NCI-H2107 (cell line): ENCODE results near the gene IFNL4.
"Not testable (repeated sequence)": the region's sequence is repeated elsewhere in the genome, so short reads cannot be mapped to it uniquely, and the experiment has no call there.

ENCODE experiments used
- DNase-seq: peaks from one replicate; lab custom pipeline; 2025; lab: John Stamatoyannopoulos, UW

Gene IFNL4

DNA sequence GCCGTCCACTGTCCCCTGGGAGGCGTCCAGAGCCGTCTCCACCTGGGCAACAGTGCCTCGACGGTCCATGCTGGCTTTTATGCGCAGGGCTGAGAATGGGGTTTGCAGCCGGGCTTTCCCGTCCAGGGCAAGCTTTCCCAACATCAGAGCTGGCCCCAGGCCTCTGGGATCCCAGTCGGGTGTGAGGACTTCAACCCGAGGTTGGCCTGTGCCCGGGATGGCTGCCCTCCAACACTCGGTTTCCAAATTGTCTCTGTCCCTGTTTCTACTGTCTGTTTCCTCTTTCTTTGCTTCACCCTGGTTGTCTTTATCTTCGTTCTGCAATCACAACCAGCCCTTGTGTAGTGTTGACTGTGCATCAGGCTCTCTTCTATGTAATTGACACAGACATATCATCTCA is at the start of gene IFNL4:
Gene IFNL4, minus strand, starts transcription at position 51 of the 400 bp plus-strand sequence.
- DNase-seq, result no peak

DNA sequence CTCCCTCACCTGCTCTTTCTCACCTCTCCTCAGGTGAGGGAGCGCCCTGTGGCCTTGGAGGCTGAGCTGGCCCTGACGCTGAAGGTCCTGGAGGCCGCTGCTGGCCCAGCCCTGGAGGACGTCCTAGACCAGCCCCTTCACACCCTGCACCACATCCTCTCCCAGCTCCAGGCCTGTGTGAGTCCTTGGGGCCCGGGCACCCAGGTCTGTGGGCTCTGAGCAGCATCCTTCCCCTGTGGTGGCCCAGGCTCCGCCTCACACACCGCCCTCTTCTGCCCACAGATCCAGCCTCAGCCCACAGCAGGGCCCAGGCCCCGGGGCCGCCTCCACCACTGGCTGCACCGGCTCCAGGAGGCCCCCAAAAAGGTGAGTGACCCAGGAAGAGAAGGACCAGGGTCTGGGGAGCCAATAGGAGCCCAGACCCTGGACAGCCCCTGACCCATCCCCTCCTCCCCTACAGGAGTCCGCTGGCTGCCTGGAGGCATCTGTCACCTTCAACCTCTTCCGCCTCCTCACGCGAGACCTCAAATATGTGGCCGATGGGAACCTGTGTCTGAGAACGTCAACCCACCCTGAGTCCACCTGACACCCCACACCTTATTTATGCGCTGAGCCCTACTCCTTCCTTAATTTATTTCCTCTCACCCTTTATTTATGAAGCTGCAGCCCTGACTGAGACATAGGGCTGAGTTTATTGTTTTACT is 49.4 kb upstream of the IFNL4 start:
- DNase-seq, result no peak

DNA sequence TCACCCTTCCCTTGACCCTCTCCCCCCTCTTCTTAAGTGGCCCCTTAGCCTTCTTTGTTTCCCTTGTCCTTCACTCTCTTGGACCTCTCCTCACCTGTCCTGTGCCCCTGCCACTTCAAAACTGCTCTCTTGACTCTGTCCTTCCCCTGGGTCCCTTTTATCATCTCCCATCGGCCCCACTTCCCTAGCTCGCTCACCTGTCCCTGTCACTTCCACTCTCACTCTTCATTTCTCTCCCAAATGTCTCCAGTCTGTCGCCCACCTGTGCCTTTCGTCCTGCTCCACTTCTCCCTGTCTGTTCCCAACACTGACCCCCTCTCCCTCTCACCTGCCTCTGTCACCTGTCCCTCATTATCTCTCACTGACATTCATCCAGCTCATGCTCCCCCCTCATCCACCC is 48.2 kb upstream of the IFNL4 start:
- DNase-seq, result no peak

DNA sequence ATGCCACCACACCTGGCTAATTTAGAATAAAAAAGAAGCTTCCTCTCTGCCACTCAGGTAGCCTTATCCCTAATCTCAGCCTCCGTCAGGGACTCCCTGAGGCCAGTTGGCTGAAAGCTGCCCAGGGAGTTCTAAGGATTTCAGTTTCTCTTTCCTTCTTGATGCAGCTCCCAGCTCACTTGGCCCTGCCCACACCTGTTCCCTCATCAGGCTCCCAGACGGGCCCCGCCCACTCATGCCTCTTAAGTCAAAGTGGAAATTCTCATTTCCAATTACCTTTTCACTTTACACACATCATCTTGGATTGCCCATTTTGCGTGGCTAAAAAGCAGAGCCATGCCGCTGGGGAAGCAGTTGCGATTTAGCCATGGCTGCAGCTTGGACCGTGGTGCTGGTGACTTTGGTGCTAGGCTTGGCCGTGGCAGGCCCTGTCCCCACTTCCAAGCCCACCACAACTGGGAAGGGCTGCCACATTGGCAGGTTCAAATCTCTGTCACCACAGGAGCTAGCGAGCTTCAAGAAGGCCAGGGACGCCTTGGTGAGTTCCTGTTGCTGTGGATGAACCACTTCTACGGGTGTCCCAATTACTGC is 47.5 kb upstream of the IFNL4 start, which contains the start of gene IFNL1:
Gene IFNL1, plus strand, starts transcription at position 353 of the 591 bp plus-strand sequence. Its CDS starts 15 bp downstream, at position 368.
- DNase-seq, result no peak

DNA sequence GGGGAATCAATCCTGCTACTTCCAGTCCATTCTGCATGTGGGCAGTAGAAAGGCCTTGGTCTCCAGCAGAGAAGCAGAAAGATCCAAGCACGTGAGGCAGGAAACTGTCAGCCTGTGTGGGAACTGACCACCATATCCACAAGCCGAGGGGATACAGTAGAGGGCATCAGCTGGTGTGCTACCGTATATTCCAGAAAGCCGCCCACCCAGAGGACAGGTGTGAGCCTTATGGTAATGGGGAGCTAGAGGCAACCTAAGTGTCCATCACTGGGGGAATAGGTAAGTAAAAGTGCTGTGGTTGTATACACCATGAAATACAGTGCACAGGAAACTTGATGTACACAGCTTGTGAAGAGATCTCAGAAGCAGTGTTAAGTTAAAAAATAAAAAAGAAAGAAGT is 44.7 kb upstream of the IFNL4 start:
- no peak for DNase-seq

DNA sequence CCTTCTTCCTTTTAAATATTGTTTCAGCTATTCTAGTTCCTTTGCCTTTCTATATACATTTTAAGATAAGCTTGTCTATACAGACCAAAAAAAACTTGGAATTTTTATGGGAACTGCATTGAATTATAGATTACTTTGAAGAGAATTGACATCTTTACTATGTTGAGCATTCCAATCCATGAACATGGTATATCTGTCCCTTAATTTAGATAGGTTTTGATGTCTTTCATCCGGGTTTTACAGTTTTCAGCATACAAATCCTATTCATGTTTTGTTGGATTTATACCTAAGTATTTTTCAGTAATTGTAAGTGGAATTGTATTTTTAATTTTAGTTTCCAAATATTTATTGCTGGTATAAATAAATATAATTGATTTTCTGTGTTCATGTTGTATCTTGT is 35.4 kb upstream of the IFNL4 start:
- DNase-seq, result no peak

DNA sequence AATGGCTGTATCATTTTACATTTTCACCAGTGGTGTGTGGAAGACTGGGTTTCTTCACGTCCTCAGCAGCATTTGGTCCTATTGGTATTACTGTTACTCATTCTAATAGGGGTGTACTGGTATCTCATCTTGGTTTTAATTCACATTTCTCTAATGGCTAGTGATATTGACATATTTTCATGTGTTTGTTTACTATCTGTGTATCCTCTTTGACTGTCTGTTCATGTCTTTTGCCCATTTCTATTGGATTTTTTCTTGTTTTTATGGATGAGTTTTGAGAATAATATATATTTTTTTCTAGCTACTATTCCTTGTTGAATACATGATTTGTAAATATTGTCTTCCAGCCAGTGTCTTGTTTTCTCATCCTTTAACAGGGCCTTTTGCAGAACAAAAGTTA is 33.4 kb upstream of the IFNL4 start:
- DNase-seq, result no peak

DNA sequence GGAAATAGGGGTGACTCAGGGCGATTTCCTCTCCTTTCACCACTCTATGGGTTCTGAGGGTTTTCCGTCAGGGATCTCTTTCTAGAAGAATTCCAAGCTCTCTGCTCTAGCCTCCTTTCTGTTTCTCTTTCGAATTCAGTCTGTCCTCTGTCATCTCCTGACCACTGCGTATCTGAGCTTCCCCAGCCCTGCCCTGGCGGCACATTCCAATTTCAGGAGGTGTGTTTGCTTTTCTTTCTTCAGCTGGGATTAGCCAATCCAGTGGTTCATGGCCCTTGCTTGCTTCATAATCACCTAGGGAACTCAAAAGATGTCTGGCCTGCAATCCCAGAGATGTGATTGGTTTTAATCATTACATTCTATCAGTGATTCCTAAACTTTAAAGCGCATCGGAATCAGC is 28.9 kb upstream of the IFNL4 start:
- DNase-seq, result no peak

DNA sequence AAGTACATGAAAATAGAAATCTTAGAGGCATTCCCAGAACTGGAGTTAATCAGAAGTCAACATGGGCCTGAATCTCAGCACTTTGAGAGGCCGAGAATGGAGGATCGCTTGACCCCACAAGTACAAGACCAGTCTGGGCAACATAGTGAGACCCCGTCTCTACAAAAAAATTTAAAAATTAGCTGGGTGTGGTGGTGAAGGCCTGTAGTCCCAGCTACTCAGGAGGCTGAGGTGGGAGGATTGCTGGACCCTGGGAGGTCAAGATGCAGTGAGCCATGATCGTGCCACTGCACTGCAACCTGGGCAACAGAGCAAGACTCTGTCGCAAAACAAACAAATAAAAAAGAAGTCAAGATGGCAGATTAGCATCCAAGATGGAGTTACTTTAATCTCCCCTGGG is 28.1 kb upstream of the IFNL4 start:
- DNase-seq, result no peak

DNA sequence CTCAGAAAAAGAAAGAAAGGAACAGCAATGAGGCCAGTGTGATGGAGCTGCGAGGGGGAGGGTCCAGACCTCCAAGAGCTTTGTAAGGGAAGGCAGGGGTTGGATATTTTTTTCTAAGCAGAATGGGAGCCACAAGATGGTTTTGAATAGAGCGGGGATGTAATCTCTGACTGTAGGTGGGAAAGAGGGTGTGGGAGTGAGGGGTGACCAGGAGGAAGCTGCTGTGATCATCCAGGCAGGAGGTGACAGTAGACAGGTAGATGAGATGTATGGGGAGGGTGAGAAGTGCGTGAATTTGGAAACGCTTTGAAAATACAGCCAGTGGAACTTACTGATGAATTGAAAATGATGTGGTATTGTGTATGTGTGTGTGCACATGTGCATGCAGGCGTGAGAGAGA is 26.9 kb upstream of the IFNL4 start:
- DNase-seq, result no peak

DNA sequence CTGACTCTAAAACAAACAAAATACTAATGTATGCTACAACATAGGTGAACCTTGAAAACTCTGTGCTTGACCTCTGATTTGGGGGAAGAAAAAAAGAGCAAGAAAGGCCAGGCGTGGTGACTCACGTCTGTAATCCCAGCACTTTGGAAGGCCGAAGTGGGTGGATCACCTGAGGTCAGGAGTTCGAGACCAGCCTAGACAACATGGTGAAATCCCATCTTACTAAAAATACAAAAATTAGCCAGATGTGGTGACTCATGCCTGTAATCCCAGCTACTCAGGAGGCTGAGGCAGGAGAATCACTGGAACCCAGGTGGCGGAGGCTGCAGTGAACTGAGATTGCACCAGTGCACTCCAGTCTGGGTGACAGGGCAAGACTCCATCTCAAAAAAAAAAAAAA is 25.2 kb upstream of the IFNL4 start:
- not testable (repeated sequence) for DNase-seq

DNA sequence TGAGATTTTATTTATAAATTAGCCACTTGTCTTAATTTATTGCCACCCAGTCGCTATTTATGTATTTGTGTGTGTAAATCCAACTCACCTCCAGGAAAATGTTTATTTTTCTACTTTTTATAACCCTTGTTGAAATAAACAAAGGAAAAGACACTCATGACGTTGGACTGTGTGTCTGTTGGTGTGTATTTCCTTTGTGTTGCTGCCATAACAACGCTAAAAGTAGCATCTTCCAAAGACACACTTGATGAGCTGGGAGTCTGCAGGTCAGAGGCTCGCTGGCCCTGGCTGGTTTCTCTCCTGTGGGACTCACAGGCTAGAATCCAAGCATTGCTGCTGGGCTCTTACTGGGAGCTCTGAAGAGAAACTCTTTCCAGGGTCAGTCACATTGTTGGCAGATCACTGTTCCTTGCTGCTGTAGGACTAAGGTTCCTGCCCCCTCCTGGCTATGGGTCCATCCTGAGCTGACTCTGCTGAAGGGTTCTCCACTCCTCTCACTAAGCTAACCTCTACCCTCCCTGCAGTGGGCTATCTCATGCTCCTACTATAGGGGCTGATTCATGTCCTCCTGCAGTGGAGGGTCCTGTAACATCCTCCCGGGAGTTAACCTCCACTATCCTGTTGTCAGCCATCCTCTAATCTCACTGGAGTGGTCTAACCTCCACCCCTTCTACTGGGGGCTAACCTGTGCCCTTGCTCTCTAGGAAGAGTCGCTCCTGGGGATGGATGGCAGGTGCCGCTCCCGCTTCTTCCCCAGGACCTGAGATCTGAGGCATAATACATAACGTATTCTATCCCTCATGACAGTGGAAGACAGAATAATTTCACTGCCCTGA is 21.6 kb upstream of the IFNL4 start:
- no peak for DNase-seq

DNA sequence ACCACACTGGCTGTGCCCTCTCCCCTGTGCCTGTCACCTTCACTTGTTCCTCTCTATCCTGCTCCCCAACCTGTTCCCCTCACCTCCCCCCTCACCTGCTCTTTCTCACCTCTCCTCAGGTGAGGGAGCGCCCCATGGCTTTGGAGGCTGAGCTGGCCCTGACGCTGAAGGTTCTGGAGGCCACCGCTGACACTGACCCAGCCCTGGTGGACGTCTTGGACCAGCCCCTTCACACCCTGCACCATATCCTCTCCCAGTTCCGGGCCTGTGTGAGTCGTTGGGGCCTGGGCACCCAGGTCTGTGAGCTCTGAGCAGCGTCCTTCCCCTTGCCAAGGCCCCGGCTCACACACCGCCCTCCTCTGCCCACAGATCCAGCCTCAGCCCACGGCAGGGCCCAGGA is 20.7 kb upstream of the IFNL4 start:
- DNase-seq, result not testable (repeated sequence)

DNA sequence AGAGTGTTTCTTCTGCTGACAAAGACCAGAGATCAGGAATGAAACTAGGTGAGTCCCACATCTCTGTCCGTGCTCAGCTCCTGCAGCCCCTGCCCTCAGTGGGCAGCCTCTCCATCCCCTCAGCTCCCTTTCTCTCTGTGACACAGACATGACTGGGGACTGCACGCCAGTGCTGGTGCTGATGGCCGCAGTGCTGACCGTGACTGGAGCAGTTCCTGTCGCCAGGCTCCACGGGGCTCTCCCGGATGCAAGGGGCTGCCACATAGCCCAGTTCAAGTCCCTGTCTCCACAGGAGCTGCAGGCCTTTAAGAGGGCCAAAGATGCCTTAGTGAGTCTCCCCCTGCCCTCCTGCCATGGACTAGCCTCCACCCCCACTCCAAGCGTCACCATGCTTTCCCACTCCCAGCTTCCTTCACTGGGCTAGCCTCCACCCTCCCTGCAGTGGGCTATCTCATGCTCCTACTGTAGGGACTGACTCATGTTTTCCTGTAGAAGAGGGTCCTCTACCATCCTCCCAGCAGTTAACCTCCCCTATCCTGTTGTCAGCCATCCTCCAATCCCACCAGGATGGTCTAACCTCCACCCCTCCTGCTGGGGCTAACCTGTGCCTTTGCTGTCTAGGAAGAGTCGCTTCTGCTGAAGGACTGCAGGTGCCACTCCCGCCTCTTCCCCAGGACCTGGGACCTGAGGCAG is 20.0 kb upstream of the IFNL4 start:
- not testable (repeated sequence) for DNase-seq

DNA sequence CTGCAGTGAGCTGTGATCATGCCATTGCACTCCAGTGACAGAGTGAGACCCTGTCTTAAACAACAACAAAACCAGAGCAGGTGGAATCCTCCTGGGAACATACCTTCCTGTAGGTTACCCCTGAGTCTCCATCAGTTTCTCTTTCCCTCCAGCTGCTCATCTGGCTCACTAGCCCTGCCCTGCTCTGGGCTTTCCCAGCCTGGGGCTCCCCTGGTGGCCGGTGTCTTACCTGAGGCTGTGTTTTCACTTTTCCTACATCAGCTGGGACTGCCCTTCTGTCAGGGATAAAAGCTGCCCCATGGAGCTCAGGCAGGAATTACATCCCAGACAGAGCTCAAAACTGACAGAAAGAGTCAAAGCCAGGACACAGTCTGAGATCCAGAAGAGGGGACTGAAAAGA is 19.4 kb upstream of the IFNL4 start, which contains the start of gene IFNL2:
Gene IFNL2, plus strand, starts transcription at position 312 of the 400 bp plus-strand sequence. CDS start 173 bp downstream, outside the sequence.
- not testable (repeated sequence) for DNase-seq

DNA sequence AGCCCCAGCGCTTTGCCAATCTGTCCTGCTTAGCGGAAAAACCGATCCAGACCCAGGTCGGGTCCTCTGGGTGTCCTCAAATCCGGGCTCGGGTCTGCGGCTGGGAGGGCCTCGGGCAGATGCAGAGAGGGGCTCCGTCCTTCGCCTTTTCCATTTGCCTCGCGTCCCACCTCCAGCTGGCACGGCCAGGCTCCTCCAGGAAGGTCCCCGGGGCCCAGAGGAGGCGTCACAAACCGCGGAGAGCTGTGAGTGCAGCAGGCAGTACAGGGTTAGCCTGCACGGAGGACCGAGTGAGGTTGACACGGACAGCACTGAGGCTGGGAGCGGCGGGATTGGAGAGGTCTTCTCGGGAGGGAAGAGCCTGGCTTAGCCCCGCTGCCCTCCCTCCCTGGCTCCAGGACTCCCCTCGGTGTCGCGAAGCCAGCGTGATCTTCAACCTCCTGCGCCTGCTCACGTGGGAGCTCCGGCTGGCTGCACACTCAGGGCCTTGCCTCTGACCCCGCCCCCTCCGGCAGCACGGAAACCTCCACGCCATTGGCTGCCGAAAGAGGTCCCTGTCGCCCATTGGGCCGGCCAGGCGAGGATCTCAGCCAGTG is 16.8 kb upstream of the IFNL4 start:
- no peak for DNase-seq

DNA sequence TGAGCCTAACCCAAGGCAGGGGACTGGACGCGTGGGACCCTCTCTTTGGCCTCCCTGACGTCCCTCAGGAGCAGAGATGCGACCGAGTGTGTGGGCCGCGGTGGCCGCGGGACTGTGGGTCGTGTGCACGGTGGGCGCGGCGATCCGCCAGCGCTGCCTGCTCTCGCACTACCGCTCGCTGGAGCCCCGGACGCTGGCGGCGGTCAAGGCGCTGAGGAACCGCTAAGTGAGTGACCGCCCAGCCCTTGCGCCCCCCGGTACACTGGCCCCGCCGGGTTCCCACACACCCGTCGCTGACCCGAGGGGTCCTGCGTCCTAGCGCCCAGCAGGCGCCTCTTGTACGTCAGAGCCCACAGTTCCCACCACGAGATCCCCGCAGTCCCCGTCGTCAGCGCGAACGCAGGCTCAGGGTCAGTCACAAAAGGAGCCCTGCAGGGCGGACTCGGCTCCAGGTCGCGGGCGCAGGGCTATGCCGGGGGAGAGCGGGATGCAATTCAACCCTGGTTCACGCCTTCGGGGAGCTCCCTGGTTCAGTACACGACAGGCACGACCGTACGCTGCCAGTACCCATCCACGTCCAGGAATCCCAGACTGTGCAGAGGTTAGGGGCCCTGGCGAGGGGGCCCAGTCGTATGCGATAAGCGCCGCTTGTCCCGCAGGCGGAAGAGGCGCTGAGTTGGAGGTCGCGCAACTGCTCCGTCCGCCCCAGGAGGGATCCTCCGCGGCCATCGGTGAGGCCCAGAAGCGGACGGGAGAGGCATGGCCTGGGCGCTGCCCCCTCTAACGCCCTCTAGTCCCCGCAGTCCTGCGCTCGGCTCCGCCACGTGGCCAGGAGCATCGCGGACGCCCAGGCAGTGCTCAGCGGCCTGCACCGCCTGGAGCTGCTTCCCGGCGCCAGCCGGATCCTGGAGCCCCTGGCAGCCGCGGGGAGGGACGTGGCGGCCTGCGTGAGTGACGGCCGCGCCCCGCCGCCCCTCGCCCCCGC is 15.9 kb upstream of the IFNL4 start:
- DNase-seq, result no peak

DNA sequence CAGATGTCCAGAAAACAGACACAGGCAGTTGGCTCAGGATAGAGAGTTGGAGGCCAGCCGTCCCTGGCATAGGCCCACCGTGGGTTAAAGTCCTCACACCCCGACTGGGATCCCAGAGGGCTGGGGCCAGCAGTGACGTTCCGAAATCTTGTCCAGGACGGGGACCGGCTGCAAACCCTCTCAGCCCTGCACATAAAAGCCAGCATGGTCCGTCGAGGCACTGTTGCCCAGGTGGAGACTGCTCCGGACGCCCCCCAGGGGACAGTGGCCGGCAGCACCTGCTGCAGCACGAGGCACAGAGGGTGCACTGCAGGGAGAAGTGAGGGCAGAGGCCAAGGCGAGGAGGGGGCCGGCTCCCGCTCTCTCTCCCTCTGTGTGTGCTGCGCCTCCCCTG is 15.3 kb upstream of the IFNL4 start:
- DNase-seq, result no peak

DNA sequence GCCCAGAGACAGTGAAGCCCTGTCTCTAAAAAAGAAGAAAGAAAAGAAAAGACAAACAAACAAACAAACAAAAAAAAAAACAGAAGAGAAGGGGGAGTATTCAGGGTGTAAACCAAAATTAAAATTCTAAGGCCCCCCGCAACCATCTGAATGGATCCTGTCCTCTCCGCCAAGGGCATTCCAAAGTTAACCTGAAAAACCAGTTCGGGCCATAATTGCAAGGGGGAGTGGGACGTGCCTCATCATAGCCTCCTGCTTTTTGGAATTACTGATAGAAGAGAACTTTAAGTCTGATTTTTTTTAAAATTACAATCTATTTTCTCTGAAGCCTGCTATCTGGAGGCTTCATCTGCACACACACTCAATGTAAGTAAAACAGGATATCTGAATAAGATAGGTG is 13.8 kb upstream of the IFNL4 start:
- no peak for DNase-seq

DNA sequence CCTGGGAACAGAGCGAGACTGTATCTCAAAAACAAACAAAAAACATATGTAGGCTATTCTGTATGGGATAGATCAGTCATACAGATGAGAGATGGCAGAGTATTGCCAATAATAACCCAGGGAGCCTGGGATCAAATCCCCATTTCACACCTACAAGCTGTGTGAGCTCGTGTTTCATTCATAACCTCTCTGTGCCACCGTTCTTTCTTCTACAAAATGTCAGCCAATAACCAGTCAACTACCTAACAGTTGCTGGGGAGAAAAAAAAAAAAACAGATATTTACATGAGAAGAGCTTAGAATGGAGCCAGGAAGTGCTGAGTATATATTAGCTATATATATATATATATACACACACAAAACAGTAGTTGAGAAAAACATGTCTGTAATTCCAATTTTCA is 13.0 kb upstream of the IFNL4 start:
- no peak for DNase-seq

DNA sequence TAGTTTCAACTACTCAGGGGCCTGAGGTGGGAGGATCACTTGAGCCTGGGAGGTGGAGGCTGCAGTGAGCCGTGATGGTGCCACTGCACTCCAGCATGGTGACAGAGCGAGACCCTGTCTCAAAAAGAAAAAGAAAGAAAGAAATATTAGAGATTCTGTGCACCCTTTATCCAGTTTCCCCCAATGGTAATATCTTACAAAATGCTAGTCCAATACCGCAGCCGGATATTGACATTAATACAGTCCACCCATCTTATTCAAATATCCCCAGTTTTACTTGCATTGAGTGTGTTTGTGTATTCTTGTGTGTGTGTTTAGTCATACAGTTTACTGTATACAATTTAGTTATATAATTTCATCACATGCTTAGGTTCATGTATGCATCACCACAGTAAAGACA is 8.6 kb upstream of the IFNL4 start:
- DNase-seq, result no peak
